Endothelial cell of umbilical vein (primary cell): ENCODE results near the gene PKNOX2. TPM values are rescaled to one million over a fixed set of nuclear protein-coding genes. Genes with fewer than 3 reads are reported as not detected.

Source experiments
- BruUV-seq: library from RNA; stranded (reverse); fragments of 400-500 nt; replicated peaks from 2 replicates; lab custom pipeline; 2021; lab: Mats Ljungman, UMichigan
- CTCF ChIA-PET: fragments of 300-600, 350-600 bp; sonication (Branson Sonifier 250); formaldehyde crosslinking; loops from one replicate; lab custom pipeline; 2021; ENCODE audit warnings: antibody characterized with exemption, inconsistent platforms; lab: Charles Lee
- POLR2A ChIA-PET: fragments of 300-600, 350-600 bp; sonication (Branson Sonifier 250); formaldehyde crosslinking; loops from one replicate; lab custom pipeline; 2021; ENCODE audit warnings: antibody characterized with exemption, inconsistent platforms; lab: Charles Lee
- DNase-seq: peaks from one replicate; pipeline ENCODE4 v3.0.0-alpha.2; 2011; ENCODE audit warnings: low read depth, low spot score
- FAIRE-seq: peaks from 2 replicates; lab custom pipeline; 2011; peaks lifted over from hg19 to GRCh38; lab: Jason Lieb, UNC
- H2AFZ ChIP-seq: 2 replicates; pipeline ENCODE4 v1.6.0; 2012; ENCODE audit warnings: low read depth, low read length, control low read depth, inconsistent platforms
- H3K27ac ChIP-seq: 2 replicates; pipeline ENCODE4 v1.5.1; 2011; ENCODE audit warnings: low read depth, mild to moderate bottlenecking, control low read depth, low read length, moderate library complexity; ENCODE audit not compliant: insufficient read depth
- H3K27me3 ChIP-seq, 2 experiments: 2 replicates each; pipeline versions ENCODE4 v1.6.0 to v1.6.1; 2011; ENCODE audit warnings: low read length in 2 of 2, mixed read lengths in 1 of 2; ENCODE audit not compliant: control insufficient read depth in 2 of 2, insufficient read depth in 2 of 2
- H3K36me3 ChIP-seq, 2 experiments: 2 replicates in 1 of 2; 3 replicates in 1 of 2; pipeline ENCODE4 v1.5.1; 2011; ENCODE audit warnings: low read length in 2 of 2, mild to moderate bottlenecking in 1 of 2, moderate library complexity in 1 of 2; ENCODE audit not compliant: control insufficient read depth in 2 of 2, insufficient read depth in 2 of 2; ENCODE audit errors: extremely low read depth in 1 of 2
- H3K4me1 ChIP-seq: 3 replicates; pipeline ENCODE4 v1.5.1; 2011; ENCODE audit warnings: mild to moderate bottlenecking, low read length; ENCODE audit not compliant: control insufficient read depth, insufficient read depth; ENCODE audit errors: extremely low read depth
- H3K4me2 ChIP-seq: 2 replicates; pipeline ENCODE4 v1.6.1; 2011; ENCODE audit warnings: low read length, control low read depth, mixed read lengths; ENCODE audit not compliant: insufficient read depth
- H3K4me3 ChIP-seq, 3 experiments: fragments of 200-600 bp in 1 of 3; sonication (generic), shearing (Covaris generic) in 1 of 3; replicated peaks in 1 of 3; 2 replicates each; pipeline ENCODE4 v1.5.1; 2011 to 2016; ENCODE audit warnings: control low read depth in 3 of 3, low read length in 3 of 3, mild to moderate bottlenecking in 2 of 3, inconsistent platforms in 1 of 3, low read depth in 1 of 3, moderate library complexity in 1 of 3; ENCODE audit not compliant: insufficient read depth in 1 of 3
- H3K79me2 ChIP-seq: 2 replicates; pipeline ENCODE4 v1.6.0; 2012; ENCODE audit warnings: low read length, inconsistent platforms; ENCODE audit not compliant: control insufficient read depth, insufficient read depth
- H3K9ac ChIP-seq: replicated peaks from 2 replicates; pipeline ENCODE3; 2011; ENCODE audit warnings: low read length, control low read depth; ENCODE audit not compliant: insufficient read depth; ENCODE audit errors: extremely low read depth
- H3K9me1 ChIP-seq: replicated peaks from 3 replicates; pipeline ENCODE4 v1.6.0; 2011; ENCODE audit warnings: mild to moderate bottlenecking, low read length; ENCODE audit not compliant: control insufficient read depth, insufficient read depth; ENCODE audit errors: extremely low read depth
- H3K9me3 ChIP-seq: replicated peaks from 2 replicates; pipeline ENCODE4 v1.5.1; 2012; ENCODE audit warnings: low read length, inconsistent platforms; ENCODE audit not compliant: control insufficient read depth, insufficient read depth
- H4K20me1 ChIP-seq: replicated peaks from 2 replicates; pipeline ENCODE3; 2011; ENCODE audit warnings: mild to moderate bottlenecking, low read length; ENCODE audit not compliant: control insufficient read depth, insufficient read depth; ENCODE audit errors: extremely low read depth
- CTCF ChIP-seq, 2 donors: IDR thresholded peaks; 1 replicate in 1 of 2; 2 replicates in 1 of 2; pipeline ENCODE4 v1.5.1; 2011; ENCODE audit warnings: low read length in 2 of 2, mild to moderate bottlenecking in 2 of 2, moderate library complexity in 2 of 2, control low read depth in 1 of 2, inconsistent platforms in 1 of 2, low read depth in 1 of 2; ENCODE audit not compliant: insufficient read depth in 1 of 2; ENCODE audit errors: extremely low read depth in 1 of 2
- JUN ChIP-seq: IDR thresholded peaks from 2 replicates; pipeline ENCODE4 v1.6.1; 2011; ENCODE audit warnings: borderline replicate concordance, low read depth; ENCODE audit not compliant: insufficient read length, insufficient read depth
- POLR2AphosphoS5 ChIP-seq: IDR thresholded peaks from 2 replicates; pipeline ENCODE4 v1.6.1; 2012; ENCODE audit warnings: low read depth, mild to moderate bottlenecking, control low read depth, low read length, moderate library complexity; ENCODE audit not compliant: insufficient read depth
- dilution Hi-C: fragments of 300-500 bp; cut with MboI; formaldehyde crosslinking; loops from one replicate; pipeline ENCODE4 v1.15.0; 2019; ENCODE audit warnings: low sequenced_read_pairs; ENCODE audit not compliant: extremely low pct_ligation_motif_present
- intact Hi-C: fragments of 100-400 bp; cut with micrococcal nuclease; formaldehyde crosslinking; loops from one replicate; pipeline ENCODE4 v1.10.0; 2022
- polyA plus RNA-seq, 4 experiments: library from polyadenylated mRNA; depleted of rRNA in 3 of 4; stranded (reverse) in 3 of 4; unstranded in 1 of 4; fragments of >200 nt; gene quantifications; 2 replicates each; pipeline versions ENCODE4 v1.2.1 to v1.2.3, GENCODE V29; 2011 to 2012; ENCODE audit warnings: missing spikeins in 1 of 4
- total RNA-seq: library from RNA; stranded (reverse); gene quantifications from 2 replicates; pipeline ENCODE4 v1.2.3, GENCODE V29; 2021

The PKNOX2 gene
- total and polyA plus RNA-seq, 2 donors (not counting 3 experiments of a cell fraction or from before 2014, with no cell fraction given): 0.11 to 0.91 TPM

DNA sequence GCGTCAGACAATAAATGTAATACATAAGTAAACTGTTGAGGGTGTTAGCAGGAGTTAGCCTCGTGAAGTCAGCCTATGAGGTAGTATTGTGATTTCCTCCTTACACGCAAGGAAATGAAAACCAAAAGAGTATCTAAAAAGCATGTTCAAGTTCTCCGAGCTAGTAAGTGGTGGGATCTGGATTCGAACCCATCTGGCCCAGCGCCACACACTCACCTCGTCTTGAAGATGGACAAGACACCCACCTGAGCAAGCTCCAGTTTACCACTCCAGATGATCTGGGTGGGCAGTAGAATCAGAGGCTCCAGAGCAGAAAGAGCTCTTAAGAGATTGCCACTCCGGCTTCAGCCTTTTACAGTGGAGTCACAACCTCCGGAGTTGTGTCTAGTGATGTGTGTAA, 140.3 kb downstream of the PKNOX2 start:
- dilution Hi-C loops (no loop called here), intact Hi-C loops (loop anchor here (5.0 kb wide), 1 partner anchor 408 kb away; the partner anchor contains the start of gene ROBO4)
- Histone ChIP-seq H3K27ac (no peak overlapping the region), H3K4me2 (no peak overlapping the region), H4K20me1 (no peaks in the 10 kb centered on the region), H3K9ac (no peak overlapping the region), H3K9me1 (no peaks in the 10 kb centered on the region), H3K4me3 (no peak overlapping the region), H3K79me2 (no peaks in the 10 kb centered on the region), H3K4me1 (peaks cover 22% of the 10 kb centered on the region), H2AFZ (no peak overlapping the region), H3K36me3 (no peaks in the 10 kb centered on the region), H3K27me3 (peaks cover 0 to 5% of the 10 kb centered on the region in 2 experiments), H3K9me3 (no peaks in the 10 kb centered on the region)
- CTCF ChIA-PET: interaction anchor here (1.2 to 3.7 kb wide), 4 partner anchors 9 to 163 kb away, joined by 3 to 18 read pairs (median 6); no protein-coding TSS in a partner anchor
- POLR2A ChIA-PET: no interaction called here
- FAIRE-seq (no peak), DNase-seq (no peak)
- no peak for TF ChIP-seq JUN
- BruUV-seq: no TSS peak

- Histone ChIP-seq H3K4me2 (no peak overlapping the region), H3K9me1 (no peaks in the 10 kb centered on the region), H3K36me3 (no peaks in the 10 kb centered on the region), H2AFZ (no peak overlapping the region), H3K79me2 (no peaks in the 10 kb centered on the region), H4K20me1 (no peaks in the 10 kb centered on the region), H3K9ac (no peak overlapping the region), H3K27me3 (peaks cover 0 to 5% of the 10 kb centered on the region in 2 experiments), H3K27ac (no peak overlapping the region), H3K4me1 (peaks cover 17% of the 10 kb centered on the region), H3K9me3 (no peaks in the 10 kb centered on the region), H3K4me3 (no peak overlapping the region)
- CTCF ChIA-PET: interaction anchor here (1.2 to 3.7 kb wide), 3 partner anchors 21 to 163 kb away, joined by 3 to 18 read pairs (median 4); no protein-coding TSS in a partner anchor
- no peak for DNase-seq
- intact Hi-C loops: no loop called here
- POLR2A ChIA-PET: no interaction called here
- no TSS peak for BruUV-seq
- dilution Hi-C loops: no loop called here
- TF ChIP-seq POLR2AphosphoS5 (no peak), JUN (no peak), CTCF (IDR thresholded peaks at IDR 0.05; ENCODE audit: extremely low read depth in 1 of 2, insufficient read depth in 1 of 2, low read depth in 1 of 2, low read length in 2 of 2) (no peak)
- no peak for FAIRE-seq
These were observed 140.8 kb downstream of the PKNOX2 start for GRCh38 chr11:125305345-125305744.
